ENCODE data around the gene FCRL5. TPM values are rescaled to one million over a fixed set of nuclear protein-coding genes. Genes with fewer than 3 reads are reported as not detected.

The FCRL5 gene
- not detected for total RNA-seq
- not detected for polyA plus RNA-seq

GRCh38 chr1:157551694-157552693 is at the start of gene FCRL5:
TSS of gene FCRL5 (minus strand) at chr1:157552515. CDS start at chr1:157552362, 153 bp downstream.
- Mint-ChIP-seq H3K4me1 (peaks cover 5 to 9% (median 6%) of the 10 kb centered on the region in 3 donors), H3K4me3 (no peak within 1 kb of the TSS), H3K36me3 (no peaks in the 10 kb centered on the region), H3K9me3 (no peaks in the 10 kb centered on the region), H3K27me3 (peaks cover 7 to 14% of the 10 kb centered on the region in 2 donors), H3K27ac (no peak within 1 kb of the TSS)
- H3K36me3 ChIP-seq (ENCODE audit: insufficient read depth, low read length): no peaks in the 10 kb centered on the region
- POLR2A ChIA-PET: no interaction called here
- no peak for DNase-seq
- H3K4me3 ChIP-seq (ENCODE audit: low read length): no peak within 1 kb of the TSS
- no peaks in the 10 kb centered on the region for H3K9me3 ChIP-seq (ENCODE audit: low read length)
- no peaks in the 10 kb centered on the region for H3K27me3 ChIP-seq (ENCODE audit: insufficient read depth, low read length, poor library complexity, severe bottlenecking)
- H3K4me1 ChIP-seq (ENCODE audit: insufficient read depth, low read length): no peaks in the 10 kb centered on the region
- CTCF ChIA-PET: interaction anchor here (1.1 kb wide), 1 partner anchor 56 kb away, joined by 3 read pairs; no protein-coding TSS in a partner anchor
- no peak within 1 kb of the TSS for H3K27ac ChIP-seq (ENCODE audit: low read depth, low read length)

- no peak overlapping the region for H3K4me3 ChIP-seq (ENCODE audit: low read length)
- H3K36me3 Mint-ChIP-seq: no peaks in the 10 kb centered on the region
- H3K9me3 ChIP-seq (ENCODE audit: low read length): no peaks in the 10 kb centered on the region
- H3K27me3 Mint-ChIP-seq: peaks cover 8 to 40% of the 10 kb centered on the region in 2 donors
- DNase-seq: no peak
- H3K27ac ChIP-seq (ENCODE audit: low read depth, low read length): no peak overlapping the region
- H3K27ac Mint-ChIP-seq: no peak overlapping the region
- CTCF ChIA-PET: no interaction called here
- no peaks in the 10 kb centered on the region for H3K27me3 ChIP-seq (ENCODE audit: insufficient read depth, low read length, poor library complexity, severe bottlenecking)
- POLR2A ChIA-PET: no interaction called here
- H3K36me3 ChIP-seq (ENCODE audit: insufficient read depth, low read length): no peaks in the 10 kb centered on the region
- no peak overlapping the region for H3K4me3 Mint-ChIP-seq
- H3K4me1 ChIP-seq (ENCODE audit: insufficient read depth, low read length): no peaks in the 10 kb centered on the region
- H3K4me1 Mint-ChIP-seq: peaks cover 4 to 12% (median 10%) of the 10 kb centered on the region in 3 donors
- H3K9me3 Mint-ChIP-seq: no peaks in the 10 kb centered on the region
Measured at GRCh38 chr1:157600236-157600635, 47.9 kb upstream of the FCRL5 start.

GRCh38 chr1:157597959-157598667 is 45.8 kb upstream of the FCRL5 start, which contains the start of gene FCRL4:
TSS of gene FCRL4 (minus strand) at chr1:157598085. CDS start at chr1:157597944, 141 bp downstream.
- H3K9me3 Mint-ChIP-seq: no peaks in the 10 kb centered on the region
- Histone ChIP-seq H3K36me3 (ENCODE audit: insufficient read depth, low read length) (no peaks in the 10 kb centered on the region), H3K4me1 (ENCODE audit: insufficient read depth, low read length) (no peaks in the 10 kb centered on the region), H3K4me3 (ENCODE audit: low read length) (no peak within 1 kb of the TSS), H3K9me3 (ENCODE audit: low read length) (no peaks in the 10 kb centered on the region), H3K27me3 (ENCODE audit: insufficient read depth, low read length, poor library complexity, severe bottlenecking) (no peaks in the 10 kb centered on the region), H3K27ac (ENCODE audit: low read depth, low read length) (no peak within 1 kb of the TSS)
- peaks cover 5 to 13% (median 10%) of the 10 kb centered on the region in 3 donors for H3K4me1 Mint-ChIP-seq
- DNase-seq: no peak
- H3K27me3 Mint-ChIP-seq: peaks cover 2 to 29% of the 10 kb centered on the region in 2 donors
- ChIA-PET POLR2A (no interaction called here), CTCF (no interaction called here)
- no peaks in the 10 kb centered on the region for H3K36me3 Mint-ChIP-seq
- H3K4me3 Mint-ChIP-seq: peak within 1 kb of the TSS in 1 of 7 donors; percentile 56
- peak within 1 kb of the TSS in 1 of 8 donors; percentile 3 for H3K27ac Mint-ChIP-seq

- Mint-ChIP-seq H3K4me3 (no peak overlapping the region), H3K4me1 (peaks cover 5 to 13% (median 10%) of the 10 kb centered on the region in 3 donors), H3K9me3 (peaks cover 0 to 3% (median 0%) of the 10 kb centered on the region in 5 donors), H3K27ac (peak overlapping the region in 1 of 8 donors; percentile 4), H3K36me3 (no peaks in the 10 kb centered on the region), H3K27me3 (peaks cover 0 to 21% of the 10 kb centered on the region in 2 donors)
- Histone ChIP-seq H3K36me3 (ENCODE audit: insufficient read depth, low read length) (no peaks in the 10 kb centered on the region), H3K27me3 (ENCODE audit: insufficient read depth, low read length, poor library complexity, severe bottlenecking) (no peaks in the 10 kb centered on the region), H3K9me3 (ENCODE audit: low read length) (no peaks in the 10 kb centered on the region), H3K27ac (ENCODE audit: low read depth, low read length) (no peak overlapping the region), H3K4me3 (ENCODE audit: low read length) (no peak overlapping the region), H3K4me1 (ENCODE audit: insufficient read depth, low read length) (no peaks in the 10 kb centered on the region)
- CTCF ChIA-PET: interaction anchor here (1.0 kb wide), 1 partner anchor 8 kb away, joined by 3 read pairs; no protein-coding TSS in a partner anchor
- POLR2A ChIA-PET: no interaction called here
- no peak for DNase-seq
Measured at GRCh38 chr1:157596384-157596783, 44.1 kb upstream of the FCRL5 start.

- no peaks in the 10 kb centered on the region for H3K36me3 Mint-ChIP-seq
- no peaks in the 10 kb centered on the region for H3K27me3 ChIP-seq (ENCODE audit: insufficient read depth, low read length, poor library complexity, severe bottlenecking)
- H3K27me3 Mint-ChIP-seq: peaks cover 0 to 16% of the 10 kb centered on the region in 2 donors
- H3K4me3 ChIP-seq (ENCODE audit: low read length): no peak overlapping the region
- no peak for DNase-seq
- H3K9me3 Mint-ChIP-seq: peaks cover 0 to 3% (median 0%) of the 10 kb centered on the region in 5 donors
- H3K4me1 ChIP-seq (ENCODE audit: insufficient read depth, low read length): no peaks in the 10 kb centered on the region
- no peaks in the 10 kb centered on the region for H3K36me3 ChIP-seq (ENCODE audit: insufficient read depth, low read length)
- peak overlapping the region in 1 of 7 donors; percentile 11 for H3K4me3 Mint-ChIP-seq
- H3K9me3 ChIP-seq (ENCODE audit: low read length): no peaks in the 10 kb centered on the region
- CTCF ChIA-PET: no interaction called here
- no peak overlapping the region for H3K27ac ChIP-seq (ENCODE audit: low read depth, low read length)
- H3K27ac Mint-ChIP-seq: peak overlapping the region in 1 of 8 donors; percentile 9
- POLR2A ChIA-PET: no interaction called here
- H3K4me1 Mint-ChIP-seq: peaks cover 5 to 13% (median 10%) of the 10 kb centered on the region in 3 donors
Measured at GRCh38 chr1:157595356-157595755, 43.0 kb upstream of the FCRL5 start.

GRCh38 chr1:157585984-157586383 is 33.7 kb upstream of the FCRL5 start:
- Histone ChIP-seq H3K27ac (ENCODE audit: low read depth, low read length) (no peak overlapping the region), H3K9me3 (ENCODE audit: low read length) (no peaks in the 10 kb centered on the region), H3K4me1 (ENCODE audit: insufficient read depth, low read length) (no peaks in the 10 kb centered on the region), H3K36me3 (ENCODE audit: insufficient read depth, low read length) (no peaks in the 10 kb centered on the region), H3K27me3 (ENCODE audit: insufficient read depth, low read length, poor library complexity, severe bottlenecking) (no peaks in the 10 kb centered on the region), H3K4me3 (ENCODE audit: low read length) (no peak overlapping the region)
- ChIA-PET CTCF (no interaction called here), POLR2A (no interaction called here)
- peaks cover 0 to 4% (median 2%) of the 10 kb centered on the region in 3 donors for H3K4me1 Mint-ChIP-seq
- peaks cover 0 to 2% (median 0%) of the 10 kb centered on the region in 3 donors for H3K36me3 Mint-ChIP-seq
- no peak overlapping the region for H3K4me3 Mint-ChIP-seq
- peaks cover 12 to 53% of the 10 kb centered on the region in 2 donors for H3K27me3 Mint-ChIP-seq
- peaks cover 0 to 4% (median 0%) of the 10 kb centered on the region in 5 donors for H3K9me3 Mint-ChIP-seq
- H3K27ac Mint-ChIP-seq: no peak overlapping the region
- no peak for DNase-seq

- no peaks in the 10 kb centered on the region for H3K9me3 ChIP-seq (ENCODE audit: low read length)
- no peaks in the 10 kb centered on the region for H3K27me3 ChIP-seq (ENCODE audit: insufficient read depth, low read length, poor library complexity, severe bottlenecking)
- no peak for DNase-seq
- no peaks in the 10 kb centered on the region for H3K36me3 ChIP-seq (ENCODE audit: insufficient read depth, low read length)
- H3K27ac ChIP-seq (ENCODE audit: low read depth, low read length): no peak overlapping the region
- POLR2A ChIA-PET: no interaction called here
- H3K4me3 ChIP-seq (ENCODE audit: low read length): no peak overlapping the region
- no peaks in the 10 kb centered on the region for H3K4me1 ChIP-seq (ENCODE audit: insufficient read depth, low read length)
- Mint-ChIP-seq H3K4me1 (peaks cover 4% of the 10 kb centered on the region in 3 donors), H3K27me3 (peaks cover 12 to 47% of the 10 kb centered on the region in 2 donors), H3K9me3 (peaks cover 0 to 4% (median 0%) of the 10 kb centered on the region in 5 donors), H3K36me3 (peaks cover 0 to 2% (median 0%) of the 10 kb centered on the region in 3 donors), H3K27ac (no peak overlapping the region), H3K4me3 (no peak overlapping the region)
- CTCF ChIA-PET: interaction anchor here (1.0 to 1.6 kb wide), 2 partner anchors 9 to 19 kb away, joined by 3 to 6 read pairs; no protein-coding TSS in a partner anchor
Measured at GRCh38 chr1:157584503-157584902, 32.2 kb upstream of the FCRL5 start.
